AG08395 (cell line): ENCODE measurements around the gene ARHGEF37.
A peak's percentile ranks its signal among the peaks of the same experiment; 100 is the strongest.

Experiments
- DNase-seq: peaks from one replicate; pipeline ENCODE4 v3.0.0; 2012; ENCODE audit warnings: mixed read lengths, low spot score

The ARHGEF37 gene

DNA sequence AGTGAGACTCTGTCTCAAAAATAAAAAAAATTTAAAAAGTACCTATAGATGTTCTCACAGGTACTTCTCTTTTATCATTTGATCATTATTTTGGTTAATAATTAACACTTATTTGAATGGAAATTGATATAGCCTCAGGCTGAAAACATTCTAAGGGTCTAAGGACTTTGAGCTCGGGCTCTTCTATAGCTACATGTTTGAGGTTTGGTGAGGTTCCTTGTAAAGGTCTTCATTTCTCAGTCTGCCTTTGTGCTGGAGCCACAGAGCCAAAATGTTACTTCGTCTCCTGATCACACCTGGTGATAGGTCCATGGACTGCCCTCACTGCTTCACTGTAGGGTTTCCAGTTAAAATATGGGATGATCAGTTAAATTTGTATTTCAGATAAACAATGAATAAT is 22.6 kb downstream of the ARHGEF37 start:
- DNase-seq: no peak

DNA sequence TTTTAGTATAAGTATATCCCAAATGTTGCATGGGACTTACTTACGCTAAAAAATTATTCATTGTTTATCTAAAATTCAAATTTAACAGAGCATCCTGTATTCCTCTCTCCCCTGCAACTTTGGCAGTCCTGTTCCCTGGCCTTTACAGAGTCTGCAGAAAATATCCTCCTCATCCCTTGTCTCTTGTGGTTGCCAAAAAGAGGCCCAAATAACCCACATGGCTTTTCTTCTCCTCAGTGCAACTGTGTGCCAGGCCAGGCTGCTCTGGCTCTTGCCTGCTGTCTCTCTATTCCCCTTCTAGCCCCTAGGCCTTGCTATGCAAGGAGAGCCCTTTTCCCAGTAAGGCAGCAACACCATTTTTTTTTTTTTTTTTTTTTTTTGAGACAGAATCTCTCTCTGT is 23.0 kb downstream of the ARHGEF37 start:
- no peak for DNase-seq

DNA sequence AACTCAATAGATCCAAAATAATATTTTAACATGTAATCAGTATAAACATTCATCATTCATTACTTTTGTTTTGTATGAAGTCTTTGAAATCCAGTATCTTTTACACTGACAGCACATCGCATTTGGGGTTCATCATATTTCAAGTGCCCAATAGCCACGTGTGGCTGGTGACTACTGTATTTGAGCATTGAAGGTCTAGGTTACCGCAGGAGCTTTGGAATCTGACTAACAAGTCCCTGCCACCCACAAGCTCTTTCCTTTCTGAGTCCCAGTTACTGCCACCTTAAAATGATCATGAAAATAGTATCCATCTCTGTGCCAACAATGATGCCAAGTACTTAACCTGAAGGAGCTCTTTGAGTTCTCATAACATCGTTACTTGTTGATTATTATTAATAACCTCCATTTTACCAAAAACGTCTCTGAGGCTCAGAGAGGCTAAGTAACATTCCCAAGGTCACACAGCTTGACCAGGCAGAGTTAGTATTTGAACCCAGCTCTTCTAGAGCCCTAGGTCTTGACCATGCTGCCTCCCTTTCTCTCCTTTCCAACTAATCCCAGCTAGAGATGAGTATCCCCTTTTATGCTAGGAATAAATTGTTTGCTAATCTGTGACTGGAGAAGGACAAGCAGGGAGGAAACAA is 24.2 kb downstream of the ARHGEF37 start:
- no peak for DNase-seq

DNA sequence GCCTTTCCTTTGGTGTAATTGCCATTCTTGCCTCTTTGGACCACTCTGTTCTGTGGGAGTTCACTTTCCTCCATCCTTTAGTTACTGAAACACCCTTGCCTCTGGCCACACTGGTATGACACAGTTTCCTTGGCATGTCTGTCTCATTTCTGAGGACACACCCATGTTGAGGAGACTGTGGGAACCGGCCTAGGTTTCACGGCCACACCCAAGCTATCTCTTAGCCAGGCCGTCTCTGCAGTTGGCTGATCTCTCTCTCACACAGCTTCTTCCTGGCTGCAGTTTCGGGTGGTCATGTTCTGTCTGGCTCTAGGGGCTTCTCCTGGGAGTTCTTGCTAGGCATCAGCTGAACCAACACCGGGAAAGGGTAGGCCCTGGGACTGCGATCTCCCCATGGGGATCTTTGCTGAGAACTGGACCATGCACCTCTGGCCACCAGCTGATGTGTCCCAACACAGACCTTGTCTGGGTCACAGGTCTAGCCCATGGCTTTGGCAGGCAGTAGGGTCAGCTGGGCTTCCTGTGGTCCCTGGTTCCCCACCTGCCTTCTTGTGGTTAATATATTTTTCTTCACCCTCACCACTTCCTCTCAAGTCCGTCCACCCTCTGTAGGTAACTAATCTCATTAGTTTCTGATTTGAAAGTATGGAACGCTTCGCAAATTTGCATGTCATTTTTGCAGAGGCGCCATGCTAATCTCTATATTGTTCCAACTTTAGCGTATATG is 24.9 kb downstream of the ARHGEF37 start:
- DNase-seq: peak; percentile 94

DNA sequence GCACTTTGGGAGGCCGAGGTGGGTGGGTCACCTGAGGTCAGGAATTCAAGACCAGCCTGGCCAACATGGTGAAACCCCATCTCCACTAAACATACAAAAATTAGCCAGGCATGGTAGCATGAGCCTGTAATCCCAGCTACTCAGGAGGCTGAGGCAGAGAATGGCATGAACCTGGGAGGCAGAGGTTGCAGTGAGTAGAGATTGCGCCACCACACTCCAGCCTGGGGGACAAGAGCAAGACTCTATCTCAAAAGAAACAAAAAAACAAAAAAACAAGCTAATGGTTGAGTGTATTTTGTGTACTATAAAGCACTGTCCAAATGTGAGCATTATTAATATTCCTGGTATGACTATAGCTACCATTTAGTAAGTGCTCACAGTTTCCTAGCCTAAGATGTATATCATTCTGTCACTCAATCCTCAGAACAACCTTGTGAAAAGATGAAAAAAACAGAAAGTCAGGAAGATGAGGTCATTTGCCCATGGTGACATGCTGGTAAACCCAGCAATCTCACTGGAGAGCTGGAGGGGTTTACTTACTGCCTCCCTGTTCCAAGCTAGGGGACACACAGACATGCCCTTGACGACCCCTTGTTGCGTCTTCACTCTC is 27.7 kb downstream of the ARHGEF37 start:
- DNase-seq: no peak

DNA sequence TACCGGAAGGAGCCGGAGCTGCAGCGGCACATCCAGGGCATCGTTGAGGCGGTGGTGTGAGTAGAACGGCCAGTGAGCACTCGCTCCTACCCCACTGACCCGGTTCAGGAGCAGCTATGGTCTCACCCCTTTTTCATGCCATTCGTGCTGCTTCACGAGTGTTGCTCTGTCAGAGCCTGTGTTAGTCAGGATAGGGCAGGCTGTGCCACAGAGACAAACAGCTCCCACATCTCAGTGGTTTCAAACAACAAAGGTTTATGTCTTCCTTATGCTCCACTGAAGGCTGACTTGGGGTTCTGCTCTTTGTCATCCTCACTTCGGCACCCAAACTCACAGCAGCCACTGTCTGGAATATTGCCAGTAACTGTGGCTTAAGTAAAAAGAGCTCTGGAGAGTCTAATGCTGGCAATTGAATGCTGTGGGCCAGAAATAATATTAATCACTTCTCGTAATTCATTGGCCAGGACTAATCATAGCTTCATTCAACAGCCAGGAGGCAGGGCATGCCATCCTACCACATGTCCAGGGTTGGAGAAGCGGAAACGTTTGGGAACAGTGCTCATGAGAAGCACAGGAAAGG is 28.4 kb downstream of the ARHGEF37 start:
- no peak for DNase-seq

DNA sequence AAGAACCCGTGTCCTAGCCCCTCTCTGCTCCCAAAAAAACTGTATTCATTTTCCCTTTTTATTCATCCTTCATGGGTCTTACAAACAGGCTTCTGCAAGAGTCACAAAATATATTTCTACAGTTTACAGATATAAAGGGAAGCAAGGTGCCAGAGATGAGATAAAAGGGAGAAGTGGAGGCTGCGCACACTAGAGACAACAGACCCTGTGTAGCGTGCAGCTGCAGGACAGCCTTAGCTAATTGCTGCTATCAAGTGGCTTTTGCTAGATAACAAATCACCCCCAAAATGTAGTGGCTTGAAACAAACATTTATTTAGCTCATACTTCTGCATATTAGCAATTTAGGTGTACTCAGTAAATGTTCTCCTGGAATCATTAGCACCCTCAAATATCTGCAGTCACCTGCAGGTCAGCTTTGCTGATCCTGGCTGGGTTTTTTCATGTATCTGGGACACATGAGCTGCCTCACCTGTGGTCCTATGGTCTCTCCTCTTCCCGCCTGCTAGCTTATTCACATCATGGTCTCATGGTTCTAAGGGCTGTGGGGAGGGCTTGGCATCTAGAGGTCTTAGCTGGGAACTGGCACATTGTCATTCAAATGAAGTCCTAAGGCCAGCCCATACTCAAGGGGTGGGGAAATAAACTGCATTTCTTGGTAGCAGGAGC is 29.4 kb downstream of the ARHGEF37 start:
- no peak for DNase-seq

DNA sequence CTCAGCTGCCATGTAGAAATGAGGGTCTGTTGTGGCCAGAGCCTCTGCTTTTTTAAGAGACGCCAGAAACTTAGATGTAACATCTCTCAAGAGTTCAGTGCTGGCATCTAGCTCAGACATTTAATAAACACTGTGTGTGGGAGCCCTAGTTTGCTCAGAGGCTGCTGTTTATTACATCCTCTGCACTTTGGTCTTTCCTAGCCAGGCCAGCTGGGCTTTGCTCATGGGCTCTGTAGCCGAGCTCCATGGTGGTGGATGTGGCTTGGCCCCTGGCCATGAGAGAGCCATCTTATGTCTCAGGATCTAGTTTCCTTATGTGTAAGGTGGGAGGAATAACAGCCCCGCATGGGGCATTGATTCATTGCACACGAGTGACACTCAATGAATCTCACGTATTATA is 30.0 kb downstream of the ARHGEF37 start:
- DNase-seq: peak; percentile 53

DNA sequence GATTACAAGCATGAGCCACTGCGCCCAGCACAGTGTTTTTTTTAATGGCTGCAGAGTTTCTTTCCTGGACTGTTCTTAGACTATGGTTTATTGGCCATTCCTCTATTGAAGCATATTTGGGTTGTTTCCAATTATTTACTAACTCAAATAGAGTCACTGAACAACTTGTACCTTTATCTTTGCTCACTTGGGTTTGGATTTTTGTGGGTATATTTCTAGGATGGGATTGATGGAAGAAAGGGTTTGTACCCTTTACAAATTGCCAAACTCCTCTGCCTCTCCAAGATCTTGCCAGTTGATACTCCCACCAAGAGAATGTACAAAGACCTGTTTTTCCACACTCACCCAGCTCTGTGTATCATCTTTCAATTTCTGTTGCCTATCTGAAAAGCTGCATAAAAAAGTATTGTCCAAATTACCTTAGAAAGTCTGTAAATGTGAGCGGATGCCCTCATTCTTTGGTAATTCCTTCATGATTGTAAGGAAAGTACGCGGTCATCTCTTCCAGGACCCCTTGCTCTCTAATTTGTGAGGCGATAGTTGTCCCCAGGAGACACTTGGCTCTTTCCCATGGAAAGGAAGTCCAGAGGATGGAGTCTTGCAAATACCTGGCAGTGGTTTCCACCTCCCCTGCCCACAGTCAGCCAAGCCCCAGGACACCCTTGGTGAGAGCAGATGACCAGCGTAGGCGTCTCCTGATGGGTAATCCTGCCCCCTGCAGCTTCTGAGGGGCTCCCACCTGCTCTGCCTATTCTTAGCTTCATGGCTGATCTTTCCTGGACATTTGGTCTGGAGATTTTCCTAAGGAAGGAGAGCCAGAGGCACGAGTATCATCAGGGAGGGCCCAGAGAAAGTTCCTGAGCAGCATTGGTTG is 33.0 kb downstream of the ARHGEF37 start:
- DNase-seq: no peak

DNA sequence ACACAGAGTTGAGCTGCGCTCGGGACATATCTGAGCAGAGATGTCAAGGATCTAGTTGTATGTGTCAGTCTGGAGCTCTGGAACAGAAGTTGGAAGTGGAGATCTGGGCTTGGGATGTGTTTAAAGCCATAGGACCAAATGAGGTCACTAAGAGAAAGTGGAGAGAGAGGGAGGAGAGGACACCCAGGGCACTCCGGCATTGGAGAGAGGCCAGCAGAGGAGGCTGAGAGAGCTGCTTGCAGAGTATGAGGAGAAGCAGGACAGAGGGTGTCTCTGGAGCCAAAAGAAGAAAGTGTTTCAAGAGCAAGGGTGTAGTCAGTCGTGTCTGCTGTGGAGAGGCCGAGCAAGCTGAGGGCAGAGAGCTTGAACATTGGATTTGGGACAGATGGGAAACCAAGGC is 34.7 kb downstream of the ARHGEF37 start:
- no peak for DNase-seq

DNA sequence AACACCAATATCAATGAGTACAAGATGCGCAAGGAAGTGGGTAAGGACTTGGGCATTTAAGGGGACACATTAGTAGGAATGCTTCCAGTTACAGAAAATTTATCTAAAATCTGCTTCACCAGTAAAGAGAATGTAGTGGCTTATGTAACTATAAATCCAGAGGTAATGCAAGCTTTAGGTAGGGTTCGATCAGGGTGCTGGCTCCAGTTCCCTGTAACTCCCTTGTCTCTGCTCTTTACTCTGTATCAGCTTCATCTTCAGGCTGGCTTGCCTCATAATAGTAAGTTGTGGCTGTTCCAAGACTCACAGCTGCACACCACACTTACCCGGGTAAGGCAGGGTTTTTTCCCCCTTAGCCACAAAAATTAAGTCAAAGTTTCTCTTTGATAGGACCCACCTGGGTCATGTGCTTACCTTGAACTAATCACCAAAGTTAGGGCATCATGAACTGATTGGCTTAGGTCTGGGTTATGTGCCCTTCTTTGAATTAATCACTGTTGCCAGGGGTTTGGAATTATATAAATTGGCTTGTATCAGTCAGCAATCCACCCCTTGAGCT is 35.5 kb downstream of the ARHGEF37 start:
- DNase-seq: no peak

DNA sequence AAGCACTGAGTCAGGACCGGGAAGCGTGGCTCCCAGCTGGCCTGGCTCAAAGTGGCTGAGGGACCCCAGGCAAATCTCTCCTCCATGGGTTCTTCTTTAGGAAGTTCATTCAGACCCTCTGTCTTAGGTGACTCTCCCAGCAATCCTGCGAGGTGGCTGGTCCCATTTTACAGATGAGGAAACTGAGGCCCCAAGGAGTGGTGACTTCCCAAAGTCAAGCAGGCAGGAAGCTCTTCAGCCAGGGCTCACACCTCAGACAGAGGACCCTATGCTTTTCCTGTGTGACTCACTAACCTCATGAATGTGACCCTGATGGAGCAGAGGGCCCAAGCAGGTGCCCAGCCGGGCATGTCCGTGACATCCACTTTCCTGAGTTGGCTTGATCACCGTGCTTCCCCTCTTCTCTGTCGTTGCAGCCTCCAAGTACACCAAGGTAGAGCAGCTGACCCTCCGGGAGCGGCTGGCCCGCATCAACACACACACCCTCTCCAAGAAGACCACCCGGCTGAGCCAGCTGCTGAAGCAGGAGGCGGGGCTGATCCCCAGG is 36.5 kb downstream of the ARHGEF37 start:
- DNase-seq: no peak

DNA sequence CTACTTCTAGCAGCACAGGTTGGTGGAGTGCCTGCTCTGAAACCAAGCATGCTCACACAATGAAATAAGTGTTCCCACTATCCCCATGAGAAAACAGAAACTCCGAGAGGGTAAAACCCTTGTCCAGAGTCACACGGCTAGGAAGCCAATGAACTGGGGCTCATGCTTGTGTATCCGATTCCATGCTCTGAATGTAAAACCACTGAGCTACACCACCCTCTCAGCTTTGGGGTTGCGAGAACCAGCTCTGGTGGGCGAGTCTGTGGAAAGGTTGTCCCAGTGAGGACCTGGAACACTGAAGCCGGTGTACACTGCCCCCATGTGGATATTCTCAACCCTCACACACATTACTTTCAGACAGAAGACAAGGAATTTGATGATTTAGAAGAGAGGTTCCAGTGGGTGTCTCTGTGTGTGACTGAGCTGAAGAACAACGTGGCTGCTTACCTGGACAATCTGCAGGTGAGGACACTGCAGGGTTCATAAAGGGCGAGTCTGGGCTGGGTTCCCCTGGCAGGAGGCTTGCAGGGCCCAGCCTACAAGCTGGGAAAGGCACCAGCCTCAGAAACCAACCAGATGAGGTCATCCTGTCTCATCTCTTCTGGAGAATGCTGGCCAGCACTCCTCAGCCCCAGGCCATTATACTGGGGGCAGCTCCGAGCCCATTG is 37.4 kb downstream of the ARHGEF37 start:
- peak; percentile 74 for DNase-seq

DNA sequence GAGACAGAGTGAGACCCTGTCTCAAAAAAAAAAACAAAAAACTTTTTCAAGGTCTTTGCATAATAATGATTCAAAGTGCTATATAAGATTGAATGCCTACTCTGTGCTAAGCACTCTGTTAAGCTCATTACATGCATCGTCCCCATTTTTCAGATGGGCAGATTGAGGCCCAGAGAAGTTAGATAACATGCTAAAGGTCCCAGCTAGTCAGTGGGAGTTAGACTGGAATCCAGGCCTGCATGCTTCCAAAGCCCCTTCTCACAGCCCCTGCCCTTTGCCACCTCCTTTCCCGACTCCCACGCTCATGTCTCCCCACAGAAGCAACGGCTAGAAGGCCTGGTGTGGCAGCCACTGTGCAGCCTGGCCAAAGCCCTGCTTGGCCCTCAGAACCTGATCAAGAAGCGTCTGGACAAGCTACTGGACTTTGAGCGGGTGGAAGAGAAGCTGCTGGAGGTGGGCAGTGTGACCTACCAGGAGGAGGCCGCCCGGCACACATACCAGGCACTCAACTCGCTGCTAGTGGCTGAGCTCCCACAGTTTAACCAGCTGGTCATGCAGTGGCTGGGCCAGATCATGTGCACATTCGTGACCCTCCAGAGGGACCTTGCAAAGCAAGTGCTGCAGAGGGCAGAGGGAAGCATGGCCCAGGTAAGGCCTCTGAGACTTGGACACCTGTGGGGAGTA is 40.3 kb downstream of the ARHGEF37 start:
- no peak for DNase-seq

DNA sequence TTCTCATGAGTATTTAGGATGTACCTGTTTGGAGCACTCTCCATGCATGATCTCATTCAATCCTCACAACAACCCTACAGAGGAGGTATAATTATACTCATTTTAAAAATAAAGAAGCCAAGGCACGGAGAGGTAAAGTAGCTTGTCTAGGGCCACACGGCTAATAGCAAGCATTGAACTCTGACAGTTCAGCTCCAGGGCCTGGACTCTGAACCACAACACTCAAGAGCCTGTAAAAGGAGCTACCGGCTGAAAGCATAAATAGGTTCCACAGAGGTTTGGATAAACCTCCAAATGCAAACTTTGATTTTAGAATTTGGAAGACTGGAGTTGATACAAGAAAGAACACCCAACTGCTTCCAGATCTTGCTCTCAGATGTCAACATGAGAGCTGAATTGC is 41.2 kb downstream of the ARHGEF37 start:
- DNase-seq: no peak

DNA sequence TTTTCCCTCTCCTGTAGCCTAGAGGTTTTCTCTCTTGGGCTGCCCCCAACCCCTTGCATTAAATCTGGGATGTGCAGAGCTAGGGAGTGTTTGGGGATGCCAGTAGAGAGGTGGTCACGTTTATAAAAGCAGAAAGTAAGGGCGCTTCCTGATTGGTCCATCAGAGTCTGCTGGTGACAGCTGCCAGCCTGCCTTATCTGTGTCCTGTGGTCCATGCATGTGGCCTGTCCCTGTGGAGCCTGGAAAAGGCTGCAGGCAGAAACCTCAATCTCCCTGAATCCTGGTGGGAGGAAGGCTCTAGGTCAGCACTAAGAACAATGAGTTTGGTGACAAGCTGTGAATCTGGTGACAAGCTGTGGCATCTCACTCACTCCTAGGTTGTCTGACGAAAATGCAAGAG is 42.2 kb downstream of the ARHGEF37 start:
- DNase-seq: no peak

DNA sequence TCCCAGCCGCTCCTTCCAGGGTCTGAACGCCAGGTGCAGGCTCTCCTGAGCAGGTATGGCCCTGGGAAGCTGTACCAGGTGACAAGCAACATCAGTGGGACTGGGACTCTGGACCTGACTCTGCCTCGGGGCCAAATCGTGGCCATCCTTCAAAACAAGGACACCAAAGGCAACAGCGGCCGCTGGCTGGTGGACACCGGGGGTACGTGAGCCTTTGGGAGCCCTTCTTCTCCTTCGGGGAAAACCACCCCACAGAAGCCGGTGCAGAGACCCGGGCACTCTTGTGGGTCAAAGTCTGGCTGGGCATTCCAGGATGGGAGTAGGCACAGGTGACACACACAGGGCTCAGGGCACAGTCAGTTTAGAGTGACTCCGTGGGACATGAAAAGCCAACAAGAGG is 45.8 kb downstream of the ARHGEF37 start:
- DNase-seq: no peak

DNA sequence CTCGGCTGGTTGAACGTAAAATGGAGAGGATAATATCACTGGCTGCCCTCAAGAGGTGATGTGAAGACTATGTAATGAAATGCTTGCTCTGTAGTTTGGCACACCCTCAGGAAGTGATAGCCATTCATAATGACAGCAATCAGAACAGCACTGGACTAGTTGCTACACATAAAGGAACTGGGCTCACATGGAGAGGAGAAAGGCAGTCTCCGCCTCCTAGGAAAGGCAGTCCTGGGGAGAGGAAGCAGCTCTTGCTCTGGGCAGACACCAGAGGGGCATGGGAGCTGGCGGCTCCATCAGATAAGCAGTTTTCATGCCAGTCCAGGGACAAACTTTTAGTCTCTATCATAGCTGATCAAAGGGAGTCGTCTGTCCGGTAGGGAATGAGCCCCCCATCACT is 46.9 kb downstream of the ARHGEF37 start:
- DNase-seq: no peak

DNA sequence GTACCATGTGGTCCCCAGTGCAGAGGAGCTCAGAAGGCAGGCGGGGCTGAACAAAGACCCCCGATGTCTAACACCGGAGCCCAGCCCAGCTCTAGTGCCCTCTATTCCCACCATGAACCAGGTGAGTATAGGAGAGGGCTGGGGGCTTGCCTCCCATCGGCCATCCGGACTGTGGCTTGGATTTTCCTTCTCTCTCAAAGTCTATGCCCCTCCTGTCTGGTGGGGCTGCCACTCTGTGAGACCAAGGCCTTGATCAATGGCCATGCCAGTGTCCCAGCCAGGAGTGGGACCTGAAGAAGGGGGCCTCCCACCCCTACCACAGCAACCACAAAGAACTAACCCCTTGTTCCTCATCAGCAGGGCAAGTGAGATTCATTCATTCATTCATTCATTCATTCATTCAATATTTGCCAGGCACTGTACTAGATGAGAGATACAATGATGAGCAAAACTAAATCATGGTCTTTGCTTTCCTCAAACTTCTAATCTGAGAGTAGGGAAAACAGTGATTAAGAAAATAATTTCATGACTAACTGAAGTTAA is 47.6 kb downstream of the ARHGEF37 start:
- DNase-seq: no peak

DNA sequence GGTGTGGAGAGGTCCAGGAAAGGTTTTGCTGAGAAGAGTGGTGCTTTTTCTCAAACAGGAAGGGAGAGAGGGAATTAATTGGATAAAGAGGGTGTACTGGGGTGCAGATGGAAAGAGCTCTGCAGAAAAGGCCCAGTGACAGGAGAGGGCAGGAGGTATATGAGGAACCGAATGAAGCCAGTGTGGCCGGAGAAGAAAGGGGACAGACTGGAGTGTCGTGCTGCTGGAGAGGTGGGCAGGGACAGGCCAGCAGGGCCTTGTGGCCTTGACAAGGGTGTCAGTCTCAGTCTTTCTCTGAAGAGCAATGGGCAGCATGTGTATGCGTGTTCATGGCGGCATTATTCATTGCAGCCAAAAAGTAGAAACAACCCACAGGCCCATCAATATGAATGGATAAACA is 48.1 kb downstream of the ARHGEF37 start:
- DNase-seq: no peak
